Measurements from ENCODE around the gene ASB8.
"Not testable (repeated sequence)": the region's sequence is repeated elsewhere in the genome, so short reads cannot be mapped to it uniquely, and the experiment has no call there.

Gene ASB8

DNA sequence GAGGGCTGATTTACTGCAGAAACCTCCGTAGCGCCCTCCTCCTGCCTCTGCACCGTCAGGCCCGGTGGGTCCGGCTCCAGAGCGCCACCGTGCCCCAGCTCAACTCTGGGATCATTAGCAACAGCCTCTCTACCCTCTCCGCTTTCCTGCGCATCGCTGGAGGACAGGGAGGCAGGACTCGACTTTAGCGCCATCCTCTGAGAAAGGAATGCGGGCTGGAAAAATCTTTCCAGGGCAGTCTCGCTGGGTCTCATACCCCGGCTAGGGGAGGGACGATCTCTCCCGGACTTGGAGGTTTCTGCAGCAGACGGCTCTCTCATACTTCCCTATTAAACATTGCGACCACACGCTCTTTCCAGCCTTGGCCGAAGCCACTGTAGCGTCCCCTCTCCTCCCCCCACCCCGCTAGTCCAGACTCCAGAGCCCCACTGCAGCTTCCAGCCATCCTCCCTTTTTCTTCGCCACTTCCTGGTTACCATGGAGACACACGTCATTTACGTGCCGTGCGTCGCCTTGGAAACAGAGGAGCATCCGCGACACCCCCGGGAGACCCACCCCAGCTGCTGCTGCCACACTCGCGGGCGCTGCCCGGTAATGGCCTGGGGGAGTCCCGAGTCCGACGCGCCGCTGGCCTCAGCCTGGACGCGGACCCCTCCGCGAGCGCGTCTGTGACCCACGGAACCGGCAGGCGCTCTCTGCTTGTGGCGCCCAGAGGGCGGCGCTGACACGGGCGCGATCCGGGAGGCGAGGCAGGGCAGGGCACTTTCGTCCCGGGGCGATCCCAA, 26.0 kb upstream of the ASB8 start, which contains the start of gene CCDC184:
Gene CCDC184, plus strand, starts transcription at position 554 of the 785 bp plus-strand sequence. CDS start 479 bp downstream, outside the sequence.
- peak; percentile 37 to 70 (median 51) for DNase-seq

DNA sequence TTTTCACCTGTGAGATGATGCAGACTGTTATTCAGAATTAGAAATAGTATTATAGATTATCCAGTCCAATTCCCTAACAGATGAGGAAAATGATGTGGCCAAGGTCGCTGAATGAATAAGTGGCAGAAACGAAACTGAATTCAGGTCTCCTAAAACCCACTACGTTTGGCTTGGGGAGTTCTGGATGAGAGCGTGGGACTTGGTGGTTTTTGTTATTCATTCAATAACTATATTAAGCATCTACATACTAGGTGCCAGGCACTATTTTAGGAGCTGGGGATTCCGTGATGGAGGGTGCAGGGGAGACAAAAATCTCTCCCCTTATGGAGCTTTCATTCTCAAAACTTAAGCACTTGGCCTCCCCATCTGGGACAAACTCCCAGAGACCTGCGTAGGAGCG, 25.3 kb upstream of the ASB8 start:
- no peak for DNase-seq

DNA sequence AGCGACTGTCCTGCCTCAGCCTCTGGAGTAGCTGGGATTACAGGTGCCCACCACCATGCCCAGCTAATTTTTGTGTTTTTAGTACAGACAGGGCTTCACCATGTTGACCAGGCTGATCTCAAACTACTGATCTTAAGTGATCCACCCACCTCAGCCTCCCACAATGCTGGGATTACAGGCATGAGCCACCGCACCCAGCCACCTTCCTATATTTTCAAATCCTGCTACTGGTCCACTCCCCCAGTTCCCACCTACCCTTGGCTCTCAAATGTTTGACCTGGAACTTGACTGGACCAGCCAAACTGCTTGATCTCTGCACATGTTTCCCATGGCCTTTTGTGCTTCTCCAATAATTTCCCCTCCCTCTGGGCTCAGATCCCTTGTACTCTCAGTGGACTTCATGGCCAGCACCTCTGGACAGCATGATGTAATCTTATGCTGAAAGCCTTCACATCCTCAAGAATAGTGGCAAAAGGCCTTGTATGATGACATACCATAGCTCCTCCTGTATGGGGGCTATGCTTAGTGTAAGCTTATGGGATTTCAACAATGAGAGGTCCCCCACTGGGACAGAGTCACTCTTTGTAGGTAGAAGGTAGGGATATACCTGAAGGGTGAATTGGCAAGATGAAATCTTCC, 23.7 kb upstream of the ASB8 start:
- DNase-seq, result no peak

DNA sequence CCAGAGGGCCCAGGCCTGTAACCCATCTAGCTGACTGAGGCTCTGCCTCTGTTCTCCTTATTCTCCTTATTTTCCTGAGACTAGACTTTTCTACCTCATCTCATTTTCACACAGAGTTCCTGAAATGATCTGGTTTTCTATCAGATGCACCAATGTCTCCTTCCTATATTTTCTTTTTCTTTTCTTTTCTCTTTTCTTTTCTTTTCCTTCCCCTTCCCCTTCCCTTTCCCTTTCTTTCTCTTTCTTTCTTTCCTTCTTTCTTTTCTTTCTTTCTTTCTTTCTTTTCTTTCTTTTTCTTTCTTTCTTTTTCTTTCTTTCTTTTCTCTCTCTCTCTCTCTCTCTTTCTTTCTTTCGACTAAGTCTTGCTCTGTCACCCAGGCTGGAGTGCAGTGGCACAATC, 23.1 kb upstream of the ASB8 start:
- DNase-seq, result no peak

DNA sequence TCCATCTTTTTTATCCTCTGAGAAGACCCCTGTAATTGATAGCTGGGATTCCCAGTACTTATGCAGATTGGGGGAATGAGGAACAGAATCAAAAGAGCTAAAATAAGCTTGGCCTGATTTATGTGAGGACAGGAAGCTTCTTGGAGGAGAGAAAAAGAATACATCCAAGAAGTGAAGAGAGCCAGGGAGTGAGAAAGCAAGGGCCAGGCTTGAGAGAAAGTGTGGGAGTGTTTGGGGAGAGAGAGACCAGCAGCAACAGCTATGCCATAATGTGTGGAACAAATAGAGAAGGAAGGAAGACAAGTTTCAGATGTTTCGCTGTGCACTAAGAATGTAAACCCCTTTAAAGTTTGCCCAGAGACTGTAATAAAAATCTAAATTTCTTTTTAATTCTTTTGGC, 22.2 kb upstream of the ASB8 start:
- no peak for DNase-seq

DNA sequence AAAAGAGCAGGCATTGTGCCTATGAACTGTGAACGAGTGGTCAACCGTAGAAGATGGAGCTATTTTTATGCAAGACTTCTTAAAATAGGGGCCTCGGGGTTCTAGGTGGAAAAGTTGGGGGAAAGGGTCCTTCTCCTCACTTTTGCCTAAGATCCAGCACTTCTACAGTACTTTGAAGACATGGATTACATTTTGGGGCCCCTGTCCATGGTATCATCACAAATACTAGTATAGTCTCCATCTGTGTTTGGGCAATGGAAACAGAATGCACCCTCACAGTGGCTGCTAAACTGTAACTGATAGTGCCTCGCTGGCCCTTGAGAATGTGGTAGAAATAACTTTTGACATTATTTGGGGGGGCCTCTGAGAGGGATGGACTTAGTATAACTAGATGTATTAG, 20.7 kb upstream of the ASB8 start:
- DNase-seq, result no peak

DNA sequence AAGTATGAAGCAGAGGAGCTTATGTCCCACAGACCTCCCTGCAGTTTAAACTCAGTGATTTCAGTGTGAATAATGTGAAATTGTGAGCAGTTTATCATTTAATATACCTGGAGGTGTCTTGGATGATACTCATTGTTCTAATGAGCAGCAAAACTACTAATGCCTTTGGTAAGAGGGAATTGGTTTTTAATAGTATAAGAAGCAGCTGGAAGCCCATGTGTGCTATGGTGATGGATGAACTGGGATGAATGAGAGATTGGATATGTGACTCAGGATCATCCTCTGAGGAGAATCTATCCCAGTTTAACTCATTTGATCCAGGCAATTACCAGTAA, 19.1 kb upstream of the ASB8 start:
- no peak for DNase-seq

DNA sequence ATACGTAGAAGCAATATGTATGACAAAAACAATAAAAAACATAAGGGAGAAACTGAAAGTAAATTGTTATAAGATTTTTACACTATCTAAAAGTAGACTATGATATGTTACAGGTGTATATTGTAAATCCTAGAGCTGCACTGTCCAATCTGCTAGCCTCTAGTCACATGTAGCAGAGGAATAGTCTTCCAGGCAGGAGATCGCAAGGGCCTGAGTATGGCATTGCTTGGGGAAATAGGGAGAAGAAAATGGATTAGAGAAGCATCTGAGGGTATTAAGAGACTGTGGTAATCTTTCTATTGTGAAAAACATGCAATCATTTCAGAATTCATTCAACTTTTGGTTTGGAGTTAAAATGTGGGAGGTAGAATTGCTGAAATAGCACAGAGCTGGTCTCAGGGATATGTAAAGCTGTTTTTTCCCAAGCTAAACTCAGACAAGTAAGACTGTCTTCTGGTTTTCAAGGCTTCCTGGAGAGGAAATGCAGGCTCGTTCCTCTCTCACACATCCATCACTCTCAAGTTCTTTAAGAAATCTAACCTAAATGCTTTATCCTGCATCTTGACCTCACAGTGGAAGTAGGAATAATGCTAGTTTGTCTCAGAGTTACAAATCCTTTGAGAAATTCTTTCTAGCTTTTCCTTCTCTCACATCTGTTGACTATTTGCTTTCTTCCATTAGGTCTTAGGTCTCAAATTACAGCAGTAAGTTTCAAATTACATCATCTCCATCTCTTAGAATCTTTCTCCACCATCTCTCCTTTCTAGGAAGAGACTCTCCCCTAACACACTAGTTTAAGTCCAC, 18.5 kb upstream of the ASB8 start:
- no peak for DNase-seq

DNA sequence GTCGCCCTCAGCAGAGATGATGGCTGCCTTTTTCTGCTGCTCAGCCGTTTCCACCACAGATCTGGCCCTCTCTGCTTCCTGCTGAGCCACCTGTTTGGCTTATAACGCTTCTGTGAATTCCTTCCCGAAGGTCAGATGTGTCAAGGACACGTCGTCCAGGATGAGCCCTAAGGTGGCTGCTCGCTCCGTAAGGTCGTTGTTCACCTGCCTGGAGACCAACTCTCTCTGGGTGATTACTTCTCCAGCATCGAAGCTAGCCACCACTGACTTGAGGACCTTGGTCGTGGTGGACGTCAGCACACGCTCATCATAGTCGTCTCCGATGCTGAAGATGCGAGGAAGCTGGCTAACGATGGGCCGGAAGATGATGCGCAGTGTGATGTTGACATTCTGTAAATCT, 11.7 kb upstream of the ASB8 start:
- DNase-seq, result no peak

DNA sequence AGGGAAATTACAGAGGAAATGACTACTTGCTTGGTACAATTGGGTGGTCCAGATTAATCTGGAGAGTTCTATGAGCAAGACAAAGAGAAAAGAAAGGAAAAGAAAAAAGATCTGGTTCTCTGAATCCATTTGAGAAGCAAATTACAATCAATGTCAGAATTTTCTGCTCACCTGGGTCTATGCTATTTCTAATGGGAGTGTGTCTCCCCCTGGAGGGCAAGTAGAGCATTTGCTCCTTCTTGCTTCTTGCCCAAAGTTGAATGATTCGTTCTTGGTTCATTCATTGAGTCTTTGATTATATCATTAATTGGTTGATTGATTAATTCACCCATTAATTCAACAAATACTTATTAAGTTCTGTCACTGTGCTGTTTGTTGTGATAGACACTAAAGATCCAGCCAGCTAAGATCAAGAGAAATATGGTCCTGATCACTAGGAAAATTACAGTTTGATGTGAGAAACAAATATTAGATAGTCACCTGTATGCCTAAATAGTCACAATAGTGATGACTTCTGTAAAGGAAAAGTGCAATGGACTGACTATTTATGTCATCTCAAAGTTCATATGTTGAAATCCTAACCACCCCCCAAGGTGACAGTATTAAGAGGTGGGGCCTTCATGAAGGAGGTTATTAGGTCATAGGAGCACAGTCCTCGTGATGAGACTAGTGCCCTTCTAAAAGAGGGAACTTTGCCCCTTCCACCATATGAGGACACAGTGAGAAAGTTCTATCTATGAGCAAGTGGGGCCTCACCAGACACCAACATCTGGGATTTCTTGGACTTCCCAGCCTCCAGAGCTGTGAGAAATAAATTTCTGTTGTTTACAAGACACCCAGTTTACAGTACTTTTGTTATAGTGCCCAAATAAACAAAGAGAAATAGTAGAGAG, 8.0 kb upstream of the ASB8 start:
- peak; percentile 46 to 81 (median 56) for DNase-seq

DNA sequence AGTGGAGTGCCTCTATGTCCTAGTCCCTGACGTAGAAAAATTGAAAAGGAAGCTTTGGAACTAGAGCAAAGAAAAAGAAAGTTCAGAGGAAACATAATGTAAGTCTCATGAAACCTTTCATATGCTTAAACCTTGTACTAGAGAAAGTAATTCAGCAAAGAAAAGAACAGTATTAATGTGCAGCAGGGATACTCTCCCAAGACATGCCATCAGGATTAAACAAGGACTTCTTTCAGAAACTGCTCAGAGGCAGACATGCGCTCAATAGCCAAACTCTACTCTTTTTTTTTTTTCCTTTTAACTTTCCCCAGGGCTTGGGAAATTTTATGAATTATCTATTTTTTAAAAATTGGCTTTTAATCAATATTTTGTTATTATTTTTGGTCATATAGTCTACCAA, 7.1 kb upstream of the ASB8 start:
- DNase-seq, result no peak

DNA sequence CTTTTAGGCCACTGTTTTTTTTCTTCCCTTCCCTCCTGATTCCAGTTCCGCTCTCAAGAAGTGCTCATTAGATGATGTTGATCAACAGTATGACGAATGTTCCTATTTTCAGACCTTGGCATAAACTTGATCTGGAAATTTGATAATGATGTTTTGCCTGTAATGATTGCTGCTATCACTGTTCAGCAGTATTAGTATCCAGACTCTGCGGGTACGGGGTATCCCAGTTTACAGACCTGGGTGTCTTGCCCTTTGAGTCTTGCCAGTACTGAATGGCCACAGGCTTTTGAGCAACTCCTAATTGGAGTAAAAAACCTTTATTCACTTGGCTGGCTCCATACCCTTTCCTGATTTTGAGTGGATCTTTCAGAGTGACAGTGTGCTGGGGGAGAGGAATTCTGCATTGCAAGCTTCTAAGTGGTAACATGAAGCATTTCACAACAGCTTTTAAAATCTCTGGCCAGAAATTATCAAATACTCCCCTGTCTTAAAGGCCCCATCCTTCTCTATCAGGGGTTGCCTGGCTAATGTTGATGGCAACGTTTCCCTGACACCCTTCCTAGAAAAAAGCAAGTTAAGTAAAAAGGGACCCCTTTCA, 5.9 kb upstream of the ASB8 start:
- DNase-seq, result no peak

DNA sequence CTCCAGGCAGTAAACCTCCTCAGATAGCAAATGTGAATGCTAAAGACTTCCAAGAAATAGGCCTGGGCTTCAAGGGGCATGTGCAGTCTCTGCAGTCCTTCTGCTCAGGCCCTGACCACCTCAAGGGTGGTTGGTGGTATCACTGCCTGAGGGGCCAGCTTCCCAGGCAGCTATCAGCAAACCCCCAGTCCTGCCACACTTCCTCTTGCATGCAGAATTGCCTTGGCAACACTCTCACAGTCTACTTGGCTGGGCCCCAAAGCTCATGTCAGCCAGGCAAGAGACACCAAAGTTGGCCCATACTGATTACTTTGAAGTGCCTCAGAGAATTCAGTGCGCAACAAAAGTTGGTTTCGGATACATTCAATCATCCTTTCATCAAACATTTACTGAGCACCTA, 3.5 kb upstream of the ASB8 start:
- DNase-seq, result peak in 3 of 4 experiments; percentile 7 to 19 (median 16)

DNA sequence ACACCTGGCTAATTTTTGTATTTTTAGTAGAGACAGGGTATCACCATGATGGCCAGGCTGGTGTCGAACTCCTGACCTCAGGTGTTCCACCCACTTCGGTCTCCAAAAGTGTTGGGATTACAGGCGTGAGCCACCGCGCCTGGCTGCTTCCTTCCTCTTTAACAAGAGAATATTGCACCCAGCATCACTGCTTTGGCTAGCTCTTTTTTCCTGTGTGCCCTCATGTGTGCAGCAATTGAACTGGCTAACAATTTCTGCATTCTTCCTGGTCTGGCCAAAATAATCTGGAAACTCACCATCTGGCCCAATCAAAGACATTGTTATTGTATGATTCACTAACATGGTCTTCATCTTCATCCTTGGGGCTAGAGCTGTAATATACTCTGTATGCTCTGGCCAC, 2.7 kb upstream of the ASB8 start:
- peak in 1 of 4 experiments; percentile 3 for DNase-seq

DNA sequence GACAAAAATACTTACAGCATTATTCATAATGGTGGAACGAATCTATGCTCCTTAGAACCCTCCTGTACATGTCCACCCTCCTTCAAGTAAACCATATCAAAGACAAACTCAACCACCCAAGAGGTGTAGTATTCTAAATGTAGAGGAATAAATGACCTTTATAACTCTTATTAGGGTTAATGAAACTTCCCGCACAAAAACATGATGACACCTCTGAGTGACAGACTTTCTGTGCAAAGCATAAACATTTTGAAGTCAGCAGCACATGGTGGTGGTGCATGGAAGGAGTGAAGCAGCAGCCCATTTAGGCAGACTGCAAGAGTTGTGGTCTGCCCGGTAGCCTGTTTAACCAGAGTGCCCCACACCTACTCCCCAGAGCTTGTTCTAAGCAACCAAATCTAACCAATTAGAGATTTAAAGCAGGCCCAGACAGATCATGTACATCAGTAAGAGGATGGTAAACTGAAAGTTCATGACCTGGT, 615 bp upstream of the ASB8 start:
- no peak for DNase-seq

DNA sequence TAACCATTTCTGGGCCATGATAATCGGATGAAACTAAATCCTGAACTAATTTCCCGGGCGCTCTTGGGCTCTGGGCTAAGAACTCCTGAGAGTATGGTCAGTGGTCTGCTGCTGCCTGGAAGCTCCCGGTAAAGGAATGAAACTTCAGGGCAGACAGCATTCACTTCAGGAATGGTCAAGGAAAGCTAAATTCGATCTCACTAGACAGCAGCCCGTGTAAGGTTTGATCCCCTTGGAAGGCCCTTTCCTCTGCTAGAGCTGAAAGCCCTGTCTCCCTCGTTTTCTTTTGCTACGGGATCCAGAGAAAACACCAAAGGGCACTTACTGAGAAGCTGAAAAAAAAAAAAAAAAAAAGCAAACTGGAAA, 680 bp downstream of the ASB8 start:
- no peak for DNase-seq

DNA sequence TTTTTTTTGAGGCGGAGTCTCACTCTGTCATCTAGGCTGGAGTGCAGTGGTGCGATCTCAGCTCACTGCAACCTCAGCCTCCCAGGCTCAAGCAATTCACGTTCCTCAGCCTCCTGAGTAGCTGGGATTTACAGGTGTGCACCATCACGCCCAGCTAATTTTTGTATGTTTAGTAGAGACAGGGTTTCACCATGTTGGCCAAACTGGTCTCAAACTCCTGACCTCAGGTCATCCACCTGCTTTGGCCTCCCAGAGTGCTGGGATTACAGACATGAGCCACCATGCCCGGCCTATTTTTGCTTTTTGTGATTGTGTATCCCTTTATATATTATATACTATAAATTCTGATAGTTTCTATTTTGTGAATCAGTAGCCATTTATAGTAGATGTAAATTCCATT, 1.5 kb downstream of the ASB8 start:
- DNase-seq, result not testable (repeated sequence)

DNA sequence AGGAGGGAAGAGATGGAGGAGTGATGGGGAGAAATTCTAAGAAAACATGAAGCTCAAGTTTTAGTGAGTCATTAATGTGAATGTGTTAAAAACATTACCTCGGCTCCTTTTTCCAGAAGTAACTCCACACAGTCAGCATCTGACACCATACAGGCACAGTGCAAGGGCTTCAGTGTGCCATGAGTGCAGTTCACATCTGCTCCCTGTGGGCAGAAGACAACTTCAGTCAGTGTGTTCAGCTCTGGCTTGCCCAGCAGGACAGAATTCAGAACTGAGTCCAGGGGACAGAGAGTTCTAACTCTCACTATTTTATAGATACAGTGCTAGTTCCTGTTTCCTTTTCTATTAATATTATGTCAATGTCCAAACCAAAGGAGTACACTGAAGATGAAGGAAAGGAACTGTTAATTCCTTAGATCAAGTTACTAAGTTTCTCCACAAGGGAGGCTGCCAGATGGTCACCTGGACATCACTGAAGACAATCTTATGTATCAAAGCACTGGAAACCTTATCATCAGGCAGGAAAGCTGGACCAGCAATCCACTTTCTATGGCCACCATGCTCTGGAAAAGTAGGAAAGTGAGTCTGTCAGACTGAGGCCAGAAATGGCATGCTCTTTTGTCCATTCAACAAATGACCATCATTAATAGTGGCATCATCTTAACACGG, 6.1 kb downstream of the ASB8 start:
- DNase-seq, result peak in 3 of 4 experiments; percentile 5 to 6 (median 5)

DNA sequence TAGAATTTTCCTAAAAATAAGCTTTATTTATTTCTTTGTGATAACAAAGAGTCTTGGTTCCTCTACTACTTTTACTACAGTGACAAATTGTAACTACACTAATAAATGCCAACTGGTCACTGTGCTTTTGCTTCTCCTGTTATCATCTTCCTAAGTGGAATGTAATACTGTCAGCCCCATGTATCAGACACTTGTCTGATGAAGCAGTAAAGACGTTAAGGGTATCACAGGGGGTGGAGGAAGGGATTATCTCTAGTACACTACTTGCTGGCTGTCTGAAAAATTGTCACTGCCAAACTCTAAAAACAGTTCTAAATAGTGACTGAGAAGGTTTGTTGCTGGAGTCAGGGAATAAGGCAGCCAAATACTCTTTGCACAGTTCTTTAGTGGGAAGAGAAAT, 11.3 kb downstream of the ASB8 start:
- no peak for DNase-seq

DNA sequence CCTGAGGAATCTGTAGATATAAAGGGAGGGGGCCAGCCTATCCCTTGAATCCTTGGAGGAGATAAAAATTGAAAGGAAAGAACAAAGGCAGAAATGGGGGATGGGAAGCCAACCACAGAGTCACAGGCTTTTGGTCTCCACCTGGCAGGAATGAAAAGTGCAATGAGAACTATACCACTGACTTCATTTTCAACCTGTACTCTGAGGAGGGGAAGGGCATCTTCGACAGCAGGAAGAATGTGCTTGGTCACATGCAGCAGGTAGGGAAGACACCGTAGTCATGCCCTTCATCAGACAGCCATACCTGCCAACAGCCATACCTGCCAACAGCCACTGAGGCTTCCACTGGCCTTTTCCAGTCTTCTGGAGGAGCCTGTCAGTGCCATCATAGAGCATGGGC, 13.4 kb downstream of the ASB8 start:
- no peak for DNase-seq
